A673 (cell line): Measurements from ENCODE around the gene DNAH14.
"Not testable (repeated sequence)": the region's sequence is repeated elsewhere in the genome, so short reads cannot be mapped to it uniquely, and the experiment has no call there.

Experiments used
- EZH2 ChIP-seq: fragments of 200-600 bp; sonication (generic); IDR thresholded peaks from 2 replicates; pipeline ENCODE4 v1.6.1; 2017; ENCODE audit warnings: borderline replicate concordance, low read depth, mild to moderate bottlenecking, mixed read lengths, antibody characterized with exemption, low read length; ENCODE audit not compliant: poor library complexity, severe bottlenecking
- TF ChIP-seq, protein P1 (sequence below): fragments of 300-800, 200-600 bp; sonication (generic); conservative IDR thresholded peaks from 2 replicates; pipeline ENCODE4 v1.5.1; 2017; ENCODE audit warnings: low read depth, mild to moderate bottlenecking, antibody characterized with exemption, low read length, moderate library complexity, mixed read lengths

DNA sequence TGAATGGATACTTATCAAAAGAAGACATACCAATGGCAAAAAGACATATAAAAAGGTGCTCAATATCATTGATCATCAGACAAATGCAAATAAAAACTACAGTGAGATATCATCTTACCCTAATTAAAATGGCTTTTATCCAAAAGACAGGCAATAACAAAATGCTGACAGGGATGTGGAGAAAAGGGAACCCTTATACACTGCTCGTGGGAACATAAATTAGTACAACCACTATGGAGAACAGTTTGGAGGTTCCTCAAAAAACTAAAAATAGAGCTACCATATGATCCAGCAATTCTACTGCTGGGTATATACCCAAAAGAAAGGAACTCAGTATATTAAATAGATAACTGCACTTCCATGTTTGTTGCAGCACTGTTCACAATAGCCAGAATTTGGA is 400.5 kb downstream of the DNAH14 start:
- TF ChIP-seq, protein P1, sequence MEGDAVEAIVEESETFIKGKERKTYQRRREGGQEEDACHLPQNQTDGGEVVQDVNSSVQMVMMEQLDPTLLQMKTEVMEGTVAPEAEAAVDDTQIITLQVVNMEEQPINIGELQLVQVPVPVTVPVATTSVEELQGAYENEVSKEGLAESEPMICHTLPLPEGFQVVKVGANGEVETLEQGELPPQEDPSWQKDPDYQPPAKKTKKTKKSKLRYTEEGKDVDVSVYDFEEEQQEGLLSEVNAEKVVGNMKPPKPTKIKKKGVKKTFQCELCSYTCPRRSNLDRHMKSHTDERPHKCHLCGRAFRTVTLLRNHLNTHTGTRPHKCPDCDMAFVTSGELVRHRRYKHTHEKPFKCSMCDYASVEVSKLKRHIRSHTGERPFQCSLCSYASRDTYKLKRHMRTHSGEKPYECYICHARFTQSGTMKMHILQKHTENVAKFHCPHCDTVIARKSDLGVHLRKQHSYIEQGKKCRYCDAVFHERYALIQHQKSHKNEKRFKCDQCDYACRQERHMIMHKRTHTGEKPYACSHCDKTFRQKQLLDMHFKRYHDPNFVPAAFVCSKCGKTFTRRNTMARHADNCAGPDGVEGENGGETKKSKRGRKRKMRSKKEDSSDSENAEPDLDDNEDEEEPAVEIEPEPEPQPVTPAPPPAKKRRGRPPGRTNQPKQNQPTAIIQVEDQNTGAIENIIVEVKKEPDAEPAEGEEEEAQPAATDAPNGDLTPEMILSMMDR: not testable (repeated sequence)
- not testable (repeated sequence) for TF ChIP-seq EZH2
